Stimulated activated CD8-positive, alpha-beta memory T cell treated with anti-CD3 and anti-CD28 coated beads, Interleukin-15, amount 100 ng/mL, for 48 hours (primary cell): Measurements from ENCODE around the gene DOCK3.

Source experiments
- DNase-seq, 2 donors: peaks; one replicate each; pipeline ENCODE4 v3.0.0-alpha.2; 2020; ENCODE audit warnings: low read depth in 2 of 2

DOCK3 gene

DNA sequence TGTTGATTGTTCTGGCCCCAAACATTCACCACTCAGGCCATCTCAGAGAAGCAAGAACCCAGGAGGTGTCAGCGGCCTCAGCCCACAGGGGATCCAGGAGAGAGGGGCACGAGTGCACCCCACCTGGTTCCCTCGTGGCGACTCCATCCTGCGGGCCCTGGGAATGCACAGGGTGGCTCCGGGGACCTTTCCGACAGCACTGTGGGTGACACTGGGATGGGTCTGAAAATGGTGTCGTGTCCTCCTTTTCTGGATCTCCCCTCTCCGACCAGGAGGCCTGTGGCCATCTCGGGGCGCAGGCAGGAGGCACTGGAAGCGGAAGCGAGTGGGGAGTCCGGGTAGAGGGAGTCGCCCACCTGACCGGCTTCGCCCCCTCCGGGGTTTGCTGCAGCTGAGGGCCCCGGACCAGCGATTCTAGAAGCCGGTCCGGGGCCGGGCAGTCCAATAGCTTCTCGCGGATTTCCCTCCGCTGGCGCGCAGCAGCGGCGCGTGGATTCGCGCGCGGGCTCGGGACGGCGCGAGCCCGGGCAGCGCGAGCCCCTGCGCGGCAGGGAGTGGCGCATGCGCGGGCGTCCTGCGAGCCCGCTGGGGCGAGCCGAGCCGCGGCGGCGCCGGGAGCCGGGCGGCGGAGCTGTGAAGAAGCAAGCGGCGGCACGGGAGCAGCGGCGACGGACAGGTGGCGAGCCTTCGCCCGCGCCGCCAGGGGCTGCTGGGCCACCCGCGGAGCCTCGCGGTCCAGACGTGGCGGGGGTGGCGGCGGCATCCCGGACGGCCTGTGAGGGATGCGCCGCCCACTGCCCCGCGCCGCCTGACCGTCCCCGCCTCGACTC is at the start of gene DOCK3:
Gene DOCK3 (plus strand): TSS at position 579 of the 830 bp plus-strand sequence. CDS start 337 bp downstream, outside the sequence.
- peak; percentile 41 to 46 for DNase-seq

DNA sequence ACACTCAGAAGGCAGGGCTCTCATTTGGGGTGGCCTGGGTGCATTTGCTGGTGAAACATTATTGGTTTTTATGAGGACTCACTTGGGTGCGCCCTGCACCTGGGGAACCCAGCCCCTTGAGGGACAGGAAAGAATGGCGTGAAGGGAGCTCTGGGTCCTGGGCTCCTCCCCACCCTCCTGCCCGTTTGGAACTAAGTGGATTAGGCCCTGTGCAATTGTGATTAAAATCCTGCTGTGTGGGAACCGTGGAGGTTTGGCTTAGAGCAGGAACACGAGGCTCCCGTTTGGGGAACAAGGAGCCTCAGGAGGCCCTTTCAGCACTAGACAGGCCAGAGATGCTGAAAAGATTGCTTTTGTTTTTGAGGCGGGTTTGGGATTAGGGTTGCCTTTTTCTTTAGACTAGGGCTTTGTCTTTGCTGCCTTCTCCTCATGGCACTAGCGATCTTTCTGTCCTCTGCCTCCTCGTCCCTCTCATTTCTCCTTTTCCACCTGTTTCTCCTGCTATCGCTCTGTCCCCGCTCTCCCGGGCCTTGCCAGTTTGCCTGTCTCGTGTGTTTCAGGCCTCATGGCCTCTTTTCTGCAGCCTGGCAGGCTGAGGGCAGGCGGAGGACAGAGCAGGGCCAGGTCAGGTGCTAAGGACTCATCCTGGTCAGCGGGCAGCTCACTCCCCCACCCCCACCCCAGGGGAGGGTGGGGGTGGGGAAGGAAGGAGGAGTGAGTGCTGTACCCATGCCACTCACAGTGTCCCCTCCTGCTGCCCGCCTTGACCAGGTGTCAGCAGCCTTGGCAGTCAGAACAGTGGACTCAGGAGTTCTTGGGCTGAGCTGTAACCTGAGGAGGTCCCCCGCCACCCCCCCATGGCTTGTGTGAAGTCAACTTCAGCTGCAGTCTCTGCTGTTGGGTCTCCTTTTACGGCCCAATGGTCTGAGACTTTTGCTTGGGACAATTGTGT is 49.2 kb upstream of the DOCK3 start:
- DNase-seq: no peak

- DNase-seq: no peak
These were observed 48.3 kb upstream of the DOCK3 start for GRCh38 chr3:50626401-50626800.

DNA sequence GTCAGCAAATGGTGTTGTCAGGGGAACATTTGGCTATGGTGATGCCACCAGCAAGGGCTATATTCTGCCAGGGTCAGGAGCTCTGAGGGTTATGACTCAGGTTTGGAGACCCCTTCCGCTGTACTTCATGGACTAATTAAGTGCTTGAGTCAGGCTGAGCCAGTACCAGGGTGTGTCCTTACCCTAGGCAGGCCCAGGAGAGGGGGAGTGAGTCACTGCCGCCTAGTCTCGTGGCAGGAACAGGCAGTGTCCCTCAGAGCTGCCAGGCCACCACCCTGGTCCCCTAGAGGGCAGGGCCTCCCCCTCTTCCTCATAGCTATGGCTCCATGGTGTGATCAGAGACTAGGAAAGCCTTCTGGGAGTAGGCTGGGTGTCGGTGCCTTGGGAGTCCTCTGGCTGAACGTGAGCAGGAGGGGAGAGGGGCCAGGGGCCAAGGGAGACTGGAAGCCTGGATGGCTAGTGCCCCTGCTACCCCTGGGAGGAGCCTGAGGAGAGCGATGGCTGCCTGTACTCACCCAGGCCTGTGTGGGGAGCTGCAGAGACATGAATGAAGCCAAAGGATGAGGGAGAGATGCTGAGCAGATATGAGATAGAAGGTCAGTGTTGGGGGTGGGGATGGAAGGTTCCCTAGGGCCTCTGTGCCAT is 47.2 kb upstream of the DOCK3 start:
- no peak for DNase-seq

- no peak for DNase-seq
These were observed 46.1 kb upstream of the DOCK3 start for GRCh38 chr3:50628601-50629000.

GRCh38 chr3:50630394-50630793 is 44.3 kb upstream of the DOCK3 start:
- no peak for DNase-seq

DNA sequence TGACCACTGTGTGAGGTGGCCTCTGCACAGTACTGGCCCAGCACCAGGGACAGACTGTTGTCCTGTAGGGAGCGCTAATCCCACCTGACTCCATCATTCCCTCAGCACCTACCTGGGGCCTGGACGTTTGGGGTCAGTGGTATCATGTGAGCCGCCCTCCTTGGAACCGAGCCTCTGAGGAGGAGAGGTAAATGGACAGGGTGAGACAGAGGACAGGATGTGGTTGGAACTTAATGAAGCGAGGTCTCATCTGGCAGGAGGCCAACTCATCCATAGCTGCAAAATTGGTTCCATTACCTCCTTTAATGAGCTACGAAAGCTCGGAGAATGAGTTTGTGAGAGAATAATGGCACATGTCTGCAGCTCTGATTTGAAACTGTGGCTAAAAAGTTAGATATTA is 43.9 kb upstream of the DOCK3 start:
- DNase-seq: no peak

- no peak for DNase-seq
These were observed 42.3 kb upstream of the DOCK3 start for GRCh38 chr3:50632450-50632849.

- DNase-seq: no peak
These were observed 41.4 kb upstream of the DOCK3 start for GRCh38 chr3:50633230-50633790.

DNA sequence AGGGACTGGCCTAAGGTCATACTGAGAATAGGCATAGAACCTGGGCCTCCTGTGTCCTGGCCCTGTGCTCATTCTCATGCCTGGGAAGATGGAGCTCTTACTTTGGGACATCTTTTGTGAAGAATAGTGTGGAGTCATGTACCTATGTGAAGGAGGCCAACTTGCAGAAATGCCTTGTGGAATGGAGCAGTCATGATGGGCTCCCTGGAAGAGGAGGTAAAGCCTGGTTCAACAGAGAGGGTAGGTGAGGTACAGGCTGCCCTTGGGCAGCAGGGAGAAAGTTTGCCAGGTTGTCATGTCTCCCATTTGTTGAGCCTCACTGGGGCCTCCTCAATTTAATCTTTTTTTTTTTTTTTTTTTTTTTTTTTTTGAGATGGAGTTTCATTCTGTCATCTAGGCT is 39.7 kb upstream of the DOCK3 start:
- no peak for DNase-seq

GRCh38 chr3:50637011-50637410 is 37.7 kb upstream of the DOCK3 start:
- DNase-seq: no peak

GRCh38 chr3:50637945-50638344 is 36.8 kb upstream of the DOCK3 start:
- DNase-seq: no peak

DNA sequence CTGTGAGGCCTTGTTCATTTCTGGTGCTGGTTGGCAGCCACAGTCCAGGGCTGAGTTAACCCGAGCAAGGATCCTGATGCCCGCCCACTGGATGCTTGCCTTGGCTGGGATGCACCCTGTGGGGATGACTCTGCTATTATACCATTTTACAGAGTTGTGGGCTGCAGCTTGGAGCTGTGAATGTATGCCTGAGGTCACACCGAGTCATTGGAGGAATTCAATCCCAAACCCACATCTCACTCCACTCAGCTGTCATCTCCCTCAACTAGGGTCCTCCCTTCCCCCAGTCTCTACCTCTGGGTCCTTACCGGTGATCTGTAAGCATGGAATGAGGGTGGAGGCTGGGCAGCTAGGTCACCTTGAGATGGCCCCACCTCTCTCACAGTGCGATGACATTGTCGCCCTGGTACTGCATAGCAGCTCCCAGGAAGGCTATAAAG is 35.7 kb upstream of the DOCK3 start:
- DNase-seq: no peak

DNA sequence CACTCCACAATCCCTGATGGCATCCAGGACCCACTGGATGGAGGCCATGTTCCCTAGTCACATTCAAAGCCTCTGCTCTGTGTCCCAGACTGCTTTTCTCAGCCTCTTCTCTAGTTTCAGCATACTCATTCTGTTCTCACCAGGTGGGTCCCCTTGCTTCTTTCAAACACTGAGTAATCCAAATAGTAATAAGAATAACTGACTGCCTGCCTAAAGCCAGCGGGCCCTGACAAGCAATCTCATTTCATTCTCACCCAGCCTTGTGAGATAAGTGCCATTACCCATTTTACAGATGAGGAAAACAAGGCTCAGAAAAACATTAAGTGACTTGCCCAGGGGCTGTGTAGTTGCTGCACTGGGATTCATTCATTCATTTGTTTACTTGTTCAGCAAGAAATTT is 32.3 kb upstream of the DOCK3 start:
- DNase-seq: no peak

- no peak for DNase-seq
These were observed 30.2 kb upstream of the DOCK3 start for GRCh38 chr3:50644561-50644960.

GRCh38 chr3:50645378-50645777 is 29.3 kb upstream of the DOCK3 start:
- DNase-seq: no peak

DNA sequence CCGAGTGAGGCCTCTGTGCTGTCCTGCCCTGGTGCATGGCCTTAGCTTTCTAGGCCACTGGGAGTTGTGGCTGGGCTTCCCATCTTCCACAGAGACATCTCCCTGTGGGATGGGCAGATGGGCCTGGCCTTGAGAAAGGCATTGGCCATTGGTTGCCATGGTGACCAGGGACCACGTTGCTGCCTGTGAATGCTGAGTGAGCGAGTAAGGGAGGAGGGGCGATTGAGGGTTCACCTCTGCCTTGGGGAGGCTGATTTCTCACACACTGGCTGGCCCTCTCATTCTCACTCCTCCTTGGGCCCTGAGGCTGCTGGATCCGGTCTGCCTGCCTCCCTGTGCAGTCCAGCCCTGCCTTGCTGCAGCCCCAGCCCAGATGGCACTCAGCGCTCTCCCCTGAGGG is 26.4 kb upstream of the DOCK3 start:
- no peak for DNase-seq

DNA sequence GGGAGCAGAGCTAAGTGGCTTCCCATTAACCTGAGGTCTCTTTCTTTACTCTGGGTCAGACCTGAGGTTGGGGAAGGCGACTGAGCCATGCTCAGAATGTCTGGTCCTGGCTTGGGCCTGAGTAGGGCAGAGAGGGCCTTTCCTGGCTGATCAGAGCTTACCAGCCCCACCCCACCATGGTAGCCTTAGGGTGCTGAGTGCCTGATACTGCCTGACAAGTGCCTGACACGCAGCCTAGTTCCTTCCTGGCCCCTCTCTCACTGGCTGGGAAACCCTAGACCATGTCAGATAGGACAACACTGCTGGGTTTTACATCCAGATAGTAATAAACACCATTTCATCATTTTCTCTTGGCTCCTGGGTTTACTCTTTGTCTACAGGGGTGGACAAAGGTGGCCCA is 25.8 kb upstream of the DOCK3 start:
- DNase-seq: no peak

DNA sequence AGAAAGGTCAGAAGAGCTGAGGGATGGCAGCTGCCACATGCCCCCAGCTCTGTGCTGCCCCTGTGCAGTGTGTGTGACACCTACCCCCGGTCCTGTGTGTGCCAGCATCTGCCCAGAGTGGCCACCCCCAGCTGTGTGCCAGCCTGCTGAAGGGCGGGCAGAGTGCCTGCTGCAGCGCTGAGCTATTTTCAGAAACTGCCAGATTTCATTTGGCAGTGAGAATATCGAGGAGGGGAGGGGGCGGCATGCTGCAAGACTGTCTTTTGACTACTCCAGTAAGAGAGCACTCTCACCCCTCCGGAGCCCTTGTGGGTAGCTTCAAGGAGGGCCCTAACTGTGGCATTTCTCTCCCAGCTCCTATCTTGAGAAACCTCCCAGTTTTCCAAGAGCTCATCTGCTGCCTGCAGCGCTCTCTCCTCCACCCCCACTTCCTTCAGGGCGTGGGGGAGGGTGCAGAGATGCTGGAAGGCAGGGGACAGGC is 25.2 kb upstream of the DOCK3 start:
- DNase-seq: no peak

- no peak for DNase-seq
These were observed 24.7 kb upstream of the DOCK3 start for GRCh38 chr3:50650018-50650417.

DNA sequence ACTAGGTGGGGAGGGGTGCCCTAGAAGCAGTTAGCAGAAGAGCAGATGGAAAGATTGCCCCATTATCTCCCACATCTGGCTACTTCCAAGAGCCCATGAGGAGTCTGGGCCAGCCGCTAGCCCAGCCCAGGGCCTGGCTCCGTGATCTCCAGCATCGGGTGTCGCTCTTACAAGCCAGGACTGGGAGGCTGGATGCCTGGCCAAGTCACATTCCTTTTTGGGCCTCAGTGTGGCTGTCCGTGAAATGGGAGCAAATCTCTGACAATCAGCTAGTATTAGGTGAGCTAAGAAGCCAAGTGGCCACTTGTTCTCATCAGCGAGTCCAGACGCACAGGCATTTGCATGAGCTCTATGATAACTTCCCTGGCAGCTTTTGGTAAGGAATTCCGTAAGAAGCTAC is 23.3 kb upstream of the DOCK3 start:
- no peak for DNase-seq
